GM19324 (cell line): ENCODE results near the gene IPO7.
"Not testable (repeated sequence)": the region's sequence is repeated elsewhere in the genome, so short reads cannot be mapped to it uniquely, and the experiment has no call there.

Source experiments
- ATAC-seq: cut with Tn5 transposase; IDR thresholded peaks from one replicate; pipeline ENCODE4 v1.9.1; 2021; ENCODE audit warnings: mild to moderate bottlenecking, moderate library complexity; ENCODE audit not compliant: unreplicated experiment, low FRiP score

The IPO7 gene

GRCh38 chr11:9384535-9385326, at the start of gene IPO7:
Gene IPO7, plus strand, starts transcription at chr11:9384652. Its CDS starts 112 bp downstream, at chr11:9384764.
- peak; percentile 89 for ATAC-seq

GRCh38 chr11:9341638-9342178, 42.7 kb upstream of the IPO7 start:
- ATAC-seq: no peak

- ATAC-seq: no peak
These were observed 40.3 kb upstream of the IPO7 start for GRCh38 chr11:9344061-9344680.

DNA sequence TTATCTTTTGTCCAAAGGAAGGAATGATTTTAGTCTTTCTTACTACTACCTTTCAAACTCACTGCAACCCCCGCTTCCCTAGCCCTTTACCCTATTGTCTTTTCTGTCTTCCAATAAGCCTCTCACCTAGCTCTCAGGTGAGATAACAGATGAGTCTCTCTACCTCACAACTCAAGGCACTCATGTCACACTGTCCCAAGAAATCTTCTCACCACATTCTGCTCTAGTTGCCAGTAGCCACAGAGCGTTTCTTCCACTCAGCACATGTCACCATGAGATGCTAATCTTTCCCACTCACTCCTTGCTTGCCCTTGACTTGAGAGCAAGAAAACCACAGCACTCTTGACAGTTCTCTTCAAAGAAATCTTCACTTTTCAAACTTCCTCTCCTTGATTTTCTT, 37.4 kb upstream of the IPO7 start:
- ATAC-seq: no peak

DNA sequence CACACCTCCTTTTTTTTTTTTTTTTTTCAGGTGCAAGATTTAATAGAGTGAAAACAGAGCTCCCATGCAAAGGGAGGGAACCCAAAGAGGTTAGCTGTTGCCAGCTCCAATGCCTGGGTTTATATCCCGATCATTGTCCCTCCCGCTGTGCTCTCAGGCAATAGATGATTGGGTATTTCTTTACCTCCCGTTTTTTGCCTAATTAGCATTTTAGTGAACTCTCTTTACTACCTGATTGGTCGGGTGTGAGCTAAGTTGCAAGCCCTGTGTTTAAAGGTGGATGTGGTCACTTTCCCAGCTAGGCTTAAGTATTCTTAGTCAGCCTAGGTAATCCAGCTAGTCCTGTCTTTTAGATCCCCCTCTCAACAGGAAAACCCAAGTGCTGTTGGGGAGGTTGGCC, 36.7 kb upstream of the IPO7 start:
- not testable (repeated sequence) for ATAC-seq

DNA sequence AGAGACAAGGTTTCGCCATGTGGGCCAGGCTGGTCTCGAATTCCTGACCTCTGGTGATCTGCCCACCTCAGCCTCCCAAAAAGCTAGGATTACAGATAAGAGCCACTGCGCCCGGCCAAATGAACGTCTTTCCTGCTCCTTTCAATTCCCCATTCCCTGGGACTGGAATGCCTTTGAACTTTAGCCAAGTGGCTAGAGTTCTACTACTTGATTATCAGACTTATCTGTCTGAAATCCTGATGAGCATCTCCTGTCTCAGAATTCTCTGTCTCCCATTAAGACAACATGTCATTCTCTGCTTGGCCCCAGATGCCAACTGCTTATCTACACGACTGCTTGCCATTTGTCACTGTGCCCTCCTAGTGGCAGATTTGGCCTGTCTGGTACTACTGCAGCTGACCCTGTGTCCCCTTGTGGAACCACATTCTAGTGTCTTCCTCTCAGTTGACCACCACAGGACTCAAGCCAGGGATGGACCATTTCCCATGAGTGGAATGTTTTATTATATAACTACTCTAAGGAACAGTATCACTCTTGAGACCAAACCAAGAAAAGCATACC, 33.1 kb upstream of the IPO7 start:
- ATAC-seq: no peak

DNA sequence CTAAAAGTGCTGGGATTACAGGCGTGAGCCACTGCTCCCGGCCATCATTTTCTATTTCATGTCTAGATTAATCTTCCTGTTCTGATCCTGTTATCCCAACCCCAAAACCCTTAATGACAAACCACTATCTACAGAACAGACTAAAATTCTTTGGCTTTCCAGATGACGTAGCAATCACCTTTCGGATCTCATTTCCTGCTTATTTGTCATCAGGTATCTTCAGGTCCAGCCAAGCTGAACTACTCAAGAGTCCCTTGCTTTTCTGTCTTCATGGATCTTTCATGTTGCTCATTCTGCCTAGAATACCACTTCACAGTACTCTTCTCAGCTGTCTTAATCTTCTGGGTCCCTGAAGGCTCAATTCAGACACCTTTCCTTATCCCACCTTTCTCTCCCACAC, 27.4 kb upstream of the IPO7 start:
- no peak for ATAC-seq

GRCh38 chr11:9360862-9361622, 23.4 kb upstream of the IPO7 start:
- ATAC-seq: not testable (repeated sequence)

DNA sequence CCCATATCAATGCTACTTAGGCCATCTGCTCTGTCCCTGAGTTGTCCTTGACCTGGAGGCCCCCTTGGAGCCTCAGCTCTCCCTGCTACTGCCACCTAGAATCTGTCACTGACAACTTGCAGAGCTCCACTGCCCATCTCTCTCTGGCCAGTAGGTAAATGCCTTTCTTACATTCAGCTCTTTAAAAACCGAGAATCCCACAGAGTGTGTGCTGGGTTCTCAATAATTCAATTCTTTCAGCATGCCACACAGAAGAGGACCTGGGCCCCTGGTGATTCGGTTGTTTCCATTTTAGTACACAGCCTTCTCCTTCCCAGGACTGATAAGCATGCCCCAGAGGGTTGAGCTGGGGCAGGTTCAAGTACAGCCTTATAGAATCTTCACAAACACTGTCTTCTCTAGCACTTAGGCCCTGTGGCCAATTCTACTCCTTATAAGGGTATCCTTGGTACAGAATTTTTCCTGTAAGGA, 22.0 kb upstream of the IPO7 start:
- no peak for ATAC-seq

GRCh38 chr11:9363954-9364912, 20.2 kb upstream of the IPO7 start:
- peak; percentile 93 for ATAC-seq

DNA sequence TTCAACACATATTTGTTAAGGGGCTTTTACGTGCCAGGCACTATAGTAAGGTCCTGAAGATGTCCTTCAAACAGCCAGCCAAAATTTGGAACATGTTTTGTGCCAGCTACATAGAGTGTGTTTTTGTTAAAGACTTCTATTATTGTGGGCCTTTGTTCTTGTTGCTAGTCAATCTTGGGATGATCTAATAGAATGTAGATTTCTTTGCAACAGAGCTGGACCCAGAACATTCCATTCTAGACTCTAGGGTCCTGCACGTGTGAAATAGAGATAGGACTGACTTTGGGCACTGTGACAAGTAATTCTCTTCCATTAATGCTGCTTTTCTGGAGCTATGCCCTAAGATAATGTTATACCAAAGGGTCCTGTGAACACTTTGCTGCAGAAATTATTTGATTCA, 16.9 kb upstream of the IPO7 start:
- ATAC-seq: no peak

DNA sequence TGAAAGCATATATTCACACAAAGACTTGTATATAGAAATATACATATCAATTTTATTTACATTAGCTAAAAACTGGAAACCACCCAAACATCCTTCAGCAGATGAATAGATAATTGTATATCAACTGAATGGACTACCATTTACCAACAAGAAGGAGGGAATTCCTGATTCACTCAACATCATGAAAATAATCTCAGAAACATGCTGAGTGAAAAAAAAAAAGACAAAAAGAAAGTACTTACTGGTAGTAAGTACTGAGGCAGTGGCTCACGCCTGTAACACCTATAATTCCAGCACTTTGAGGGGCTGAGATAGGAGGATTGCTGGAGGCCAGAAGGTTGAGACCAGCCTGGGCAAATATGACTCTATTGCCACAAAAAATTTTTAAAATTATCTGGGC, 7.4 kb upstream of the IPO7 start:
- no peak for ATAC-seq

DNA sequence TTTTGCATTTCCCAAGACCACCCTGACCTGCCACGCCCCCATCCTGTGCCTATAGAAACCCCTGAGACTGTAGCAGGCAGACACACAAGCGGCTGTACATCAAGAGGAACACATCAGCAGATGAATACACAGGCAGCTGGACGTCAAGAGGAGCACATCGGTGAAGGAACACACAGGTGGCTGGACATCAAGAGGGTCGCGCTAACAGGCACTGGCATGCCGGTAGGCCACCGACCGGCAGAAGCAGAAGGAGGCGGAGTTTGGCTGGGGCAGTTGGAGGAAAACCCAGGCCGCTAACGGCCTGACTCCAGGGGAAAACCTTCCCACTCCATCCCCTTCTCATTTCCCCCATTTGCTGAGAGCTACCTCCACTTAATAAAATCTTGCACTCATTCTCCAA, 5.4 kb upstream of the IPO7 start:
- ATAC-seq: no peak

DNA sequence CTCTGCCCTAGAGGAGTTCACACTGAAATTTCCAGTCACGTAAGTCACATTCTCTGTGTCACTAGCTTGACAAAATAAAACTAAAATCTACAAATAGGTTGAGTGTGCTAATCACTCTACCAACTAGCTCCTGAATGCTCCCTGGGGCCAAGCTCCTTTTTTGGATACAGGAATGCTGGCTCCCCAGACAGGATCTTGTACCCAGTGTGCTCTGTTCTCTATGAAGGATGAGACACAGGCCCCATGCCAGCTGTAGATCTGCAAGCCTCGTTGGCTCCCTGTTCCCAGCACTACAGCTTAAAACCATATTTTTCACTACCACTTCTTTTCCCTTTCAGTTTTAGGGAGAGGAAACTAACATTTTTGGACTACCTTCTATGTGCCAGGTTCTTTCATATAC, 3.7 kb upstream of the IPO7 start:
- ATAC-seq: no peak

GRCh38 chr11:9385327-9385899, 961 bp downstream of the IPO7 start:
- peak; percentile 20 for ATAC-seq

GRCh38 chr11:9386086-9386485, 1.6 kb downstream of the IPO7 start:
- ATAC-seq: no peak

DNA sequence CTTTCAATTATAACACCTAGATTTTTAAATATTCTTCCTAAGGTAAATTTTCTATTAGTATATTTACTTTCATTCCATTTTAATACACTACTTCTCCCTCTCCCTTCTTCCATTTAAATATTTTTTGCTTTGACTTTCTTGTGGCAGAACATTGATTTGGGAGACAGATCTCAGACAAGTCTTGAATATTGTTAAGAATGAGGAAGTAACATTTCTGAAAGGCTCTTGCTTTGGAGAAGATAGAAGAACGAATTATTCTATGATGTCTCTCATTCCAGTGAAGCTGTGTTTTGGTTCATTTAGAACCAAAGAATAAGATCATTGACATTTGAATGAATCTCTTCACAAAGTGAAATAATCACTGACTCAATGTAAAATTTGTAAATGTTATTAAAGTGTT, 2.4 kb downstream of the IPO7 start:
- no peak for ATAC-seq

DNA sequence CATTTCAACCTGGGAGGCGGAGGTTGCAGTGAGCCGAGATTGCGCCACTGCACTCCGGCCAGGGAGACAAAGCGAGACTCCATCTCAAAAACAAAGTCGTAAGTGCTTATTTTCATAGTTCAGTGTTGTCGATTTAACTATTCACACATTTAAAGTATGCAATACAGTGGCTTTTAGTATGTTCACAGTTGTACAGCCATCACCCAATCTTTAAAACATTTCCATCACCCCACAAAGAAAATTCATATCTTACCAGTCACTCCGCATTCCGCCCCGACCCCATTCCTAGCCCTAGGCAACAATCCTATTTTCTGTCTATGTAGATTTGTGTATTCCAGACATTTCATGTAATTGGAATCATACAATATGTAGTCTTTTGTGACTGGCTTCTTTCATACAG, 11.9 kb downstream of the IPO7 start:
- ATAC-seq: no peak

DNA sequence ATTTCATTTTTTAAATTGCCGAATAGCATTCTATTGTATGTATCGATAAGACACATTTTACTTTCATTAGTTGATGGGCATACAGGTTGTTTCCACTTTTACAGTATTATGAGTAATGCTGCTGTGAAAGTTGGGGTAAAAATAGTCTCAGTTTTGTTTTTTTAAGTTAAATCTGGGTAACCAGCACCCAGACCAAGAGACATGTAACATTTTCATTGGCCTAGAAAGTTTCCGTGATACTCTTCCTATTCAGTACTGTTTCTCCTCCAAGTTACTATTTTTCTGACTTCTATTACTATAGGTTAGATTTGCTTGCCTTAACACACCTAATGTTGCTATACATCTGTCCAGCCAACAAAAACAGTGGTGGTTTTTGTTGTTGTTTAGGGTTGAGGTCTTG, 12.3 kb downstream of the IPO7 start:
- no peak for ATAC-seq
